GM19238 (cell line): ENCODE data around the gene LGR6.

Source experiments
- DNase-seq: peaks from one replicate; pipeline ENCODE4 v3.0.0; 2011; ENCODE audit warnings: low spot score; ENCODE audit not compliant: insufficient read length

LGR6 gene

DNA sequence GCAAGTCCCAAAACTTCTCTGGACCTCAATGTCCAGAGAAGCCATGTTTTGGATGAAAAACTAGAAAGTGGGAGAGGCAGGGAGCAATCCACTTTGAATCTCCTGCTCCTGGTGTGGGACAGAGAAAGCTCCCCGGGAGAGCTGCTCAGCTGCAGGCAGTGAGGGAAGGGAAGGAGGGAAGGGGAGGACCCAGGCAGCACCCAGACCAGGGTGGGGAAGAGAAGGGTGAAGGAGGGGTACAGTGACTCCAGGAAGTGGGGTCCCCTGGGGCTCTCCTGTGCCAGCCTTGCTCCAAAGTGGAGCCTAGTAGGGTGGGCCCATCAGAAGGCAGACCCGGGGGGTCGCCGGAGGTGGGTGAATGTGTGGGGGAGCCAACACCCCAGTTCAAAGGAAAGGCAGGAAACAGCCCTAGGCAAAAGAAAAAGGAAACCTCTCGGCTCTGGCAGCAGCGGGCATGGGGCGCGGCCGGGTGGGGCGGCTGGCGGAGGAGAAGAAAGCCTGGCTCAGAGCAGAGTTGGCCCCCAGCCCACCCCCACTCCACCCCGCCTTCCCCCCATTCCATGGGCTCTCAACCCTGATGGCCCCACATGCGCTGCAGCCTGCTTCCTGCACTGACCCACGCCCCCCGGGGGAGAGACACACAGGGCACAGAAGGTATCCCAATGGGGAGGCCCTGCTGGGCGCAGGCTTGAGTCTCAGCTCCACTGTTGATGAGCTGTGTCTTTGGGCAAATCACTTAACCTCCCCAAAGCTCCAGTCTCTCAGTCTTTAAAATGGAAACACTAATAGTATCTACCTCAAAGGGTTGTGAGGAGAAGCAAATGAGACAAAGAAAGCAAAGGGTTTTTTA is 5.7 kb downstream of the LGR6 start:
- no peak for DNase-seq

DNA sequence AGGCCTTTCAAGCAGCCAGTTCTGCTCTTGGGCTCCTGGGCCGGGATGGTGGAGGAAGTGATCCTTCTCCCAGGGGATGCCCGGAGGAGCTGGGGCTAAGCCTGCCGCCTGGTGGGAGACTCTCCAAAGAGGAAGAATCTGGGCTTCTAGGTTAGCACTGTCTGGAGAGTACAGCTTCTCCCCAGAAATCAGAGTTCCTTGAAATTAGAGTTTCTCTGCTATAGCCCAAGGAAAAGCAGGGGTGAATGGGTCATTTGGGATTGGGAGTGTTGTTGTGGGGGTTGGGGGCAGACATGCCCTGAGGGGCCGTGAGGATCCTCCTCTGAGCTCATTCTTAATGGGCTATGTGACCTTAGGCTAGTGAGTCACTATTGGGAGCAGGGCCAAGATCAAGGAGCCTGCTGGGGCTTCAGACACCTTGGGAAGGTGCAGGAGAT is 6.5 kb downstream of the LGR6 start:
- no peak for DNase-seq

DNA sequence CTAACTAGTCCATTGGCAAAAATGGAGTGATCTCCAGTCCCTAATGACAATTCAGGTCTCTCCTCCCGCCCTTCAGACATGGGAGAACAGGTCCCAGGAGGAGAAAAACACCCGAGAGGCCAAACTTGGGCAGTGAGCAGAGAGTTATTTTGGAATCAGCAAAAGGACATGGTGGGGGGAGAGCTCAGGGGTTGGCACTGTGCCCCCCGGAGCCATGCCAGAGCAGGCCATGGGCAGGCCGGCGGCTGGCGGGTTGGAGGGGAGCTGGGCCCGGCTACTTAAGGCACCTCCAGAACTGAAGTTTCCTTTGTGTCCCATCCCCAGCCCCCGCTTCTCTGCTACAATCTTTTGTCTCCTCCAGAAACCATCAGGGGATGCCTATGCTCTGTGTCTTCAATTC is 7.1 kb downstream of the LGR6 start:
- DNase-seq, result no peak

DNA sequence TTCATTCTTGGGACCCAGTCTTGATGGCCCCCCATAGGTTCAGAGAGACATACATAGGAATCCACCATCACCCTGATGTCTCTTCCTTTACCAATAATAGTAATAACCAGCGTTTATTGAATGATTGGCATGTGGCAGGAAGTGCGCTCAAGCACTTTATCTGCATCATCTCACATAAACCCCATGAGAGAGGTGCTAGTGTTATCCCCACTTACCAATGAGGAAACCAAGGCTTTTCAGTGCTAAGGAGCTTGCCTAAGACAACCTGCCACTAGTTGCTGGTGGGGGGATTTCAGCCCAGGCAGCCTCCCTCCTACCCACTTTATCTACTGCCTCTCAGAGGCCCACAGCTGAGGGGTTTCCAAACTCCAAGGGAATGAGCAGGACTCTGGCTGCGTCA is 7.7 kb downstream of the LGR6 start:
- DNase-seq, result no peak

DNA sequence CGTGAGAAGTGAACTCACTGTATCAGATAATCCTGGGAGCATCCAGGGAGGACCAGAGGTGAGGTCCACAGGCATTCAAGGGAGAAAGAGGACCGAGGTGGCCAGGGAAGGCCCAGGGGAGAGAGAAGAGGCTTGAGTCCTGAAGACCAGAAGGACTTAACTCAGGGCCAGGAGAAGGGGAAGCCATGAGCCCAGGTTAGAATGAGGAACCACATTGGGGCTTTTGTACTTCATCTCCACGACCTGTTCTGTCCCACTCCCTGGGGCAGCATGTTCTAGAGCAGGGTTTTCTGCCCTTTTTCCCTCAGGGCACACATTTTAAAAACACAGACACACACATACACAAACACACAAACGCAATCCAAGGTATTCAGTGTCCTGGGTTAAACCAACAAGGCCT is 8.4 kb downstream of the LGR6 start:
- no peak for DNase-seq

DNA sequence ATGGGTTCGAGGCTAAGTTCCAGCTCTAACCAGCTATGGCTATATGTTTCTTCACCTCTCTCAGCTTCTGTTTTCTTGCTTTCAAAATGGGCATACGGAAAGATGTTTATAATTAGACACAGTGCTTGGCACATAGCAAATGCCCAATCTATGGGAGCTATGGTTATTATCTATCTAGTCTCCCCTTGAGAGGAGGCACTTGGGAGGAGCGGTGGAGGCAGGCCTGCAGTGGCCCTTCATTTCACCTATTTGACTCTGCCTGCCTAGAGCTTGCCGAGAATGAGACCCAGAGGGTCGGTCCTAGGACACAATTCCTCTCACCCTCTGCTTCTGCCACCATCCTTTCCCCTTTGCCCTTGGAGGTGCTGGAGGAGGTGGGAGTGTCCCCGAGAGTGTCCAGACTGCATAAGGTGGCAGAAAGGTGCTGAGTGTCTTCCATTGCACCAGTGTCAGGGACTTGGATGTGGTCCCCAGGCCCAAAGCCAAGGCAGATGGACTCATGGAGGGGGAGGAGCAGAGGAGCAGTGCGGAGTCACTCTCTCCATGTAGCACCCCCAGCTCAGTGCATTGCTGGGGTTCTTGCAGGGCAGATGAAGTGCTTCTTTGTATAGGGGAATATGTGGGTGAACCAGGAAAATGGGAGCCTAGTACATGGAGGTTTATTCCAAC is 9.0 kb downstream of the LGR6 start:
- no peak for DNase-seq

DNA sequence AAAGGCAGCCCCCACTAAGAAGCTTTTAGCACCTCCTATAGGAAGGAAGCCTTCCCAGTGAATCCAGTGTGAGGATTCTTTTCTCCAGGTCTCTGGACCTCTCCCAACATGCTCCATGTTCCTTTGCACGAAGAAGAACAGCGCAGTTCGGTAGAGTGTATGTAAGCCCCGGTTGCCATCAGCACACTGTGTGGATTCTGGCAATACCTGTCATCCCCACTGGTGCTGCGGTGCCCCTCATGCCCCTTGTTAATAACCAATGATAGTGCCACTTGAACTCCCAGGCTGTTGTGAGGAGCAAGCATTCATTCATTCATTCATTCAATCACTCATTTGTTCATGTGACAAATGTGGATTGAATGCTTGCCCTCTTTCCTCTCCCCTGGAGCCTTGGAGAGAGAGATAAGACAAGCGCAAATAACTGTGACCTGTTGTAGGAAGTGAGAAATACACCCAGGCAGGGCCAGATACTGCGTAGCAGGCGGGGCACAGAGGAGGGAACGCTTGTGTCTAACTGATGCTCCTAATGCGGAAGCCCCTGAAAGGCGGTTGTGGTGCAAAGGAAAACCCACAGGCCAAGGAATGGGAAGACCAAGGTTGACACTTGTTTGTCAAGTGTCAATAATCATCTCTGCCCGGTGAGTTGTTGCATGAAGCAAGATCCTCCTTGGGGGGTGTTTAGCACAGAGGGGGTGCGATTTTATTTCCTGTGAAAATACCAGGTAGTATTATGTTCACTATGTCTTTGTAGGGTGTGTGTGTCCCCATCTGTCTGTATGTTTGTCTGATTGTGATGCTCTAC is 9.8 kb downstream of the LGR6 start:
- no peak for DNase-seq

DNA sequence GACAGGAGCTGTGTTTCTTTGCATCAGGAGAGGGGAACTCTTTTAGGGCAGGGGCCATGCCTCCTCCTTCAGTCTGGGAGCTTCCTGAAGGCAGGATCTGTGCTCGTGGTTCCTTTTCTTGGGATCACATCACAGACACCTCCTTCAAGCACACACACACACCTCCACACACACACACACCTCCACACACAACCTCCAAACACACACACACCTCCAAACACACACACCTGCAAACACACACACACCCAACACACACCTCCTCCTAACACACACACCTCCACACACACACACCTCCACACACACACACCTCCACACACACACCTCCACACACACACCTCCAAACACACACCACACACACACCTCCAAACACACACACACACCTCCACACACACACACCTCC is 10.5 kb downstream of the LGR6 start:
- no peak for DNase-seq

DNA sequence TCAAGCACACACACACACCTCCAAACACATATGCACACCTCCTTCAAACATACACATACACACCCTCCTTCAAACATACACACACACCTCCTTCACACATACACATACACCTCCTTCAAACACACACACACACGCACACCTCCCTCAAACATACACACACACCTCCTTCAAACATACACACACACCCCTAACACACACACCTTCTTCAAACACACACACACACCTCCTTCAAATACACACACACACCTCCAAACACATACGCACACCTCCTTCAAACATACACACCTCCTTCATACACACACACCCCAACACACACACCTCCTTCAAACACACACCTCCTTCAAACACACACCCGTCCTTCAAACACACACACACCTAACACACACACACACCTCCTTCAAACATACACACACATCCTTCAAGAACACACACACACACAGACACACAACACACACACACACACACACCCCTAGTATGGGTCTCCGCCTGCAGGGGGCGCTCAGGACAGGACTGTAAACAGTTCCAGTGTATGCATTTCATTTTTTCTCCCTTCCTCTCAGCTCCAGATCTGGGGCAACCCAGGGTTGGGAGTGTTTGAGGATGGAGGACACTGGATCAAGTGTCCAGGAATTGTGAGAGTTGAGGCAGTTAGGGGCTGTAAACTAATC is 12.1 kb downstream of the LGR6 start:
- DNase-seq, result no peak

DNA sequence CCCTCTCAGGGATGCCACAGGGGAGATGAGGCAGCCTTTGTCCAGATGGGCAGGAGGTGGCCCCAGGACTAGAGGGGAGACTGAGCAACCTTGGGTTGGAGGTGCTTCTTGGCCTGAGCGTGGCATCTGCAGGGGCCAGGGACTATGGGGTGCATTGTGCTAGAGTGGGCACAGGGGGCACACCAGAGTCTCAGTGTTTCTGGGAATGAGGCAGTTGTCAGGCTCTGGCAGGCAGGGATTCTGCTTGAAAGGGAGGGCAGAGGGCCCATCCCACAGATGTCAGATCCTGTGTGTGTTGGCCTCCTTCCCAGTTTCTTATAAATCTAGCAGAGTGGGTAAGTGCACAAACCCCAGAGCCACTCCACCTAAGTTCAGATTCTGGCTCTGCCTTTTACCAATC is 13.7 kb downstream of the LGR6 start:
- DNase-seq, result no peak

DNA sequence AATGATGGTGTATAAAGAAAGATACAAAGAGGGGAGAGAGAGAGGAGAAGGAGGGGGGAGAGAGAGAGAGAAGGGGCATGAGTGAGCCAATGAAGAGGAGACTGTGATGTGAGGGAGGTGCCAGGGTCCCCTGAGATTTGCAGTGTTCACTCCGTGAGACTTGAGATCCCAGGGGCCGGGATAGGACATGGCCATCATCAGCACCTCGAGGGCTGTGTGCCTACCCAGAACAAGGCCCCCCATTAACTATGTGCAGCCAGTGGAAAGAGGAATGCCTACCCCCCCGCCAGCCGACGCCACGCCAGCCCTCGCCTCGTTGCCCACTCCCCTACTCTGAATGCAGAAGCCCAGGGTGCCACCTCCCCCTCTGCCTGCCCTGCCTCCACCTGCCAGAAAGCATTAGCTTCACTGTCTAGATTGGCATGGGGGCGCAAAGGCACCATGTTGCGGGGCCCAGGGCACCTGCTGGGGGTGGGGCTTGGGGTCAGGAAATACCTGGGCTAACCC is 14.8 kb downstream of the LGR6 start:
- DNase-seq, result no peak

DNA sequence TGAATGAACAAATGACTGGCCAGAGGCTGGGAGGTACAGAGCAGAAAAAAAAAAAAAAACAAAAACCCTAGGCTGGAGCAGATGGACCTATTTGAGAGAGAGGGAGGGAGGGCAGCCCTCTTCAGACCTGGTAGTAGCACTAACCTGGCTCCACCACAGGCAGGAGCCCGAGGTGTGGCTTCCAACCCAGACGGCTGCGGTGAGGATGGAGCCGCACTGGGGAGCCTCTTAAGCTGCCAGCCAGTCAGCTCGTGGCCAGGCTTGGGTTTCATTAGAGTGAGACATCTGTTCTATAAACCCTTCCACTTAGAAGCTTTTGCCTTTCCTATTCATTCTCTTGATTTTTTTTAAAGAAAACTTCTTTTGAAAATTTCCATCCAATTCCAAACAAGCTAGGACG is 16.8 kb downstream of the LGR6 start:
- no peak for DNase-seq

DNA sequence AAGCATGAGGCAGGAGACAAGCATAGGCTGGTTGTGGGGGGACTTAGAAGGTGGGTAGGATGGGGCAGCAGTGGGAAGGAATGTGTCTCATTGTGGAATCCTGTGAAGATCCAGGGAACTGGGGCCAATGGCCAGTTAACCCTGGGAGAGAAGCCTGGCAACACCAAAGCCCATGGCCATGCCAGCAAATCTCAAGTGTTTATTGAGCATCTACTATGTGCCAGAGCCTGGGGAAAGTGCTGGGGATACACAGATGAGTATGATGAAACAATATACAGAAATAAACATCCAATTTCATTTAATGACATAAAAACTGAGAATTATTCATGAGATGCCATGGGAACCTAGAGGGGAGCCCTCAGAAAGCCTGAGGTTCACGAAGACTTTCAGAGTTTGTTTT is 17.4 kb downstream of the LGR6 start:
- no peak for DNase-seq

DNA sequence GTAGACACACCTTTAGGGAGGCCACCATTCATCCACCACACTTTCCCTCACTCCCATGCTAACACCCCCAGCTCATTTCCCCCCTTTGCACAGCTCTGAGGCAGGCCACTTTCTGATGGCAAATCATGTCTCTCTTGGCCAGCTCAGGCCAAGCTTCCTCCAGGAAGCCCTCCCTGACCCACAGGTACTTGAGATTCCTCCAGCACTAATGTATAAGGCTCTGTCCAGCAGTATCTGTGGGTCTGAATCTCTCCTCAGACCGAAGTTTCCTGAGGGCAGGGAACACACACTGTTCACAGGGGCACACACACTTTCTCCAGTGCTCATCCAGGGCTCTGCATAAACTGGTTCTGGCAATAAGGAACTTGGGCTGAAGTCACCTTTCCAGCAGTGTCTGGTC is 19.2 kb downstream of the LGR6 start:
- no peak for DNase-seq

DNA sequence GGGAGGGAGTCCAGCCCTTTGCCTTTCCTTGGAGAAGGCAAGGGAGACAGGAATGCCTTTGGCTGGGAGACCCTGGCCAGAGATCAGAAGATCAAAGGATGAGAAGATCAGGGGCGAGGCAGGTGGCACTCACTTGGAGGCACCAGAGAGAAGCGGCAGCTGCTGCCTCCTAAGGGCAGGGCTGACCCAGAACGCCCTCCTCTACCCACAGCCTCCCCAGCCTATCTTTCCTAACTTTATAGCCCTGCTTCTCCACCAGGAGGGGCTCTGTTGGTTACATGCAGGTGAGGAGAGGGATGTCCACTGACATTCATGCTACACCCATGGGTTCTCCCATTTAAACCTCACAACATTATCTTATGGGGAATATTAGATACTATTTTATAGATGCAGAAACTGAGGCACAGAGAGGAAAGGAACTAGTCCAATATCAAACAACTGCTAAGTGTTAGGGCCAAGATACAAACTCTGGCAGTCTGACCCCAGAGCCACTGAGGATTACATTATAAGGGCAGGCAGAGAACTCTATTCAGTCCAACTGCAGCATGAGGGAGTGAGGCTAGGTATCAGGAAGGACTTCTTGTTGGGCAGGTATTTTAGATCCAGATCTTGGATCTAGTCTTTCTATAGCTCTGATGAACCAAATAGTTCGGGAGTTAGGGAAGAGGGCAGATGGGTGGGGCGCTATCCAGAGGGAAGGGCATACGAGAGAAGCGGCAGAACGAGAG is 19.9 kb downstream of the LGR6 start:
- DNase-seq, result no peak

DNA sequence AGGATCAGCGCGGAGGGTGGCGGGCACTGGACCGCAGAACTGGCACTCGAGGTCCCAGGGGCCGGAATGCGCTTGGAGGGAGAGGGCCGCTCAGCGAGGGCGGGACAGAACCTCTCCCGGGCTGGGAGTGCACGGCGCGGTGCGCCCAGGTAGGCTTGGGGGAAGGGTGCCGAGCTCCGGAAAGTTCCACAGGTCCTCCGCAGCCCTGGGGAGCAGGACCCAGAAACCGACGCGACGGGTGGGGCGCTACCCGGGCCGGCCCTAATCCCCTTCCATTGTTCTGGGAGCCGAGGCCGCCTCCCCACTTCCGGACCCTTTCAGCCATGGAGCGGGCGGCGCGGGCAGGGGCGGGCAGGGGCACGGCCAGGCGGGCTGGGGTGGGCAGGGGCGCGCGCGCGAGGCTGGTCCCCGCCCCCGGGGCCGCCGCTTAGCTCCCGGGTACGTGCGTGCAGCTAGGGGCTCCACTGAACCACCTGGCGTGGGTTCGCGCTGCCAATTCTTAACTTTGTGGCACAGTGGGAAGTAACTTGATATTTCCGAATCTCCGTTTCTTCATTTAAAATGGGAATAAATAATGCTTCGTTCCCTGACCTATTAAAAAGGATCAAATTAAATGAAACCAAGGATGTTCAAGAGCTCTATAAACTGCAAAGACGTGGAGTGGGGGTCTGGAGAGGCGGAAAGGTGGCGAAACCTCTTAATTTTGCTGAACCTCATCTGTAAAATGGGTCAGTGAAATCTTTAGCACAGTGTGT is 20.7 kb downstream of the LGR6 start:
- no peak for DNase-seq

DNA sequence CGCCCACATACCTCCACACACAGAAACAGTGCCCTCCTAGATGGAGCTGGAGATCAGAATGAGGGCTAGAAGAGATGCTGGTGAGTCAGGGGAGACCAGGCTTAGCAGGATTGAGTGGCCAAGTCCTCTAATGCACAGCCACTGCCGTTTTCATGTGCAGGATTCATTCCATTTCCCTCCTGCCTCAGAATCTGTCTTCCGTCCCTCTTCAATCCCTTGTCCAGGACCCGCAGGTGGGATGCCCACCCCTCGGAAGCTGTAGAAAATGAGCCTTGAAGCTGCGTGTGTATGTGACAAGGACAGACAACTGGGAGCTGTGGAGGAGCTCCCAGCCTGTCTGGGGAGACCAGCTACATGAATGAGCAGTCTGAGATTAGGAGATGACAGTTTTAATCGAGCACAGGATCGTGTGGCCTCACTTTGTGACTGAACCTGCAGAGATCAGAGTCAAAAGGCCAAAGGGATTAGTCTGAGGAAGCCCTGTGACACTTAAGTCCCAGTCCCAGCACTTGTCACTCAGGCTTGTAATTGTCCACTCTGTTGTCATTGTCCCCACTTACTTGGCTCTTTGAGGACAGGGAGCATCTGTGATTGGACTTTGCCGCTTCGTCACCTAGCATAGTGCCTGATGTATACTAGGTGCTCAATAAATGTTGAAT is 22.0 kb downstream of the LGR6 start:
- DNase-seq, result no peak

DNA sequence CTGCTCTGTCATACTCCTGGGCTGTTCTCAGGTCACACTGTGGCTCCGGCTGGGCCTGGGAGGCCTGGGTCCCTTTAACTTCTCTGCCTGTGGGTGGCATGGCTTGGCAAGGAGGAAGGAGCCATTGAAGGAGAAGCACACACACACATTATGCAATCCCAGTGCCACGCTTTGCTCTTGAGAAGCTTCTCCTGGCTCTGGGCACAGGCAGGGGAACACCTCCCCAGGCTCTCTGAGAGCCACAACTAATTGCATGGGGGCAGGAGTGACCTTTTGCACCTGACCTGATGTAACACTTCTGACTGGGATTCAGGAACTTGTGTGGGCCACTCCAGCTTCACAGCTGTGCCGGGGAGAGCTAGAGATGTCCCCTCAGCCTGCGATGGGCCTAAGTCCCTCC is 23.1 kb downstream of the LGR6 start:
- DNase-seq, result no peak

DNA sequence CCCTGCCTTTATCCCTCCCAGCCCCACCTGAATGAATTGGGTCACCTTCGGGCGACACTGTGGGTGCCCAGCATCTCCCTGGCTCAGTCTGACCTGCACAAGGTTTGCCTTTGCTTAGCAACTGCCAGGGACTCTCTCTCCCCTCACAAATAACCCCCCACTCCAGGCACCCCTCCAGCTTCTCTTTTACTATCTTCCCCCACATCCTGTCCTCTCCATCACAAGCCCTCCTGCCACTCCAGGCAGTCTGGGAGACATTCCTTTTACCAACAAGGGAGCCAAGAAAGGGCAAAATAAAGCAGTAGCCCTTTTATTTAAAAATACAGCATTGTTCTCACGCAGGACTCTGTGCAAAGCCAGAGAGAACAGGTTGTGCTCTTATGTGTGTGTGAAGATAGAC is 23.9 kb downstream of the LGR6 start:
- DNase-seq, result no peak

DNA sequence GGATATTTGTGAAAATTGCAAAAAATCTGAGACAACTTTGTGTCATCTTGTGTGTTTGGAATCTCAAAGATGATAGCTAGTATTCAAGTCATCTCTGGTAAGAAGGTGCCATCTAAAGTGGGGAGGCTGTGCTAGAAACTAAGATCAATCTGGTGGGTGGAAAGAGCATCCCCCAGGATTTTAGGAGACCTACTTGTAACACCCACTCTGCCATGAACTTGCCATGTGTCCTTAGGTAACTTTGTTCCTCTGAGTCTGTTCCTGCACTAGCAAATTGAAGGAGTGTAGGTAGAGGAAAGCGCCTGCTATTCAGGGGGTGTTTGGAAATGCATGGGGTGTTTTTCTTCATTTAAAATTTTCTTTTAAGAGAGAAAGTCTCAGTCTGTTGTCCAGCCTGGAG is 24.4 kb downstream of the LGR6 start:
- DNase-seq, result no peak
